GM12801 (cell line): ENCODE data around the gene MBOAT2.

Experiments
- TF ChIP-seq, protein P1 (sequence below): IDR thresholded peaks from one replicate; pipeline ENCODE4 v1.5.1; 2011; ENCODE audit warnings: control low read depth; ENCODE audit not compliant: insufficient read length; ENCODE audit errors: extremely low read depth

MBOAT2 gene

GRCh38 chr2:8805278-8806210 is 197.9 kb downstream of the MBOAT2 start:
- TF ChIP-seq, protein P1, sequence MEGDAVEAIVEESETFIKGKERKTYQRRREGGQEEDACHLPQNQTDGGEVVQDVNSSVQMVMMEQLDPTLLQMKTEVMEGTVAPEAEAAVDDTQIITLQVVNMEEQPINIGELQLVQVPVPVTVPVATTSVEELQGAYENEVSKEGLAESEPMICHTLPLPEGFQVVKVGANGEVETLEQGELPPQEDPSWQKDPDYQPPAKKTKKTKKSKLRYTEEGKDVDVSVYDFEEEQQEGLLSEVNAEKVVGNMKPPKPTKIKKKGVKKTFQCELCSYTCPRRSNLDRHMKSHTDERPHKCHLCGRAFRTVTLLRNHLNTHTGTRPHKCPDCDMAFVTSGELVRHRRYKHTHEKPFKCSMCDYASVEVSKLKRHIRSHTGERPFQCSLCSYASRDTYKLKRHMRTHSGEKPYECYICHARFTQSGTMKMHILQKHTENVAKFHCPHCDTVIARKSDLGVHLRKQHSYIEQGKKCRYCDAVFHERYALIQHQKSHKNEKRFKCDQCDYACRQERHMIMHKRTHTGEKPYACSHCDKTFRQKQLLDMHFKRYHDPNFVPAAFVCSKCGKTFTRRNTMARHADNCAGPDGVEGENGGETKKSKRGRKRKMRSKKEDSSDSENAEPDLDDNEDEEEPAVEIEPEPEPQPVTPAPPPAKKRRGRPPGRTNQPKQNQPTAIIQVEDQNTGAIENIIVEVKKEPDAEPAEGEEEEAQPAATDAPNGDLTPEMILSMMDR = no peak

DNA sequence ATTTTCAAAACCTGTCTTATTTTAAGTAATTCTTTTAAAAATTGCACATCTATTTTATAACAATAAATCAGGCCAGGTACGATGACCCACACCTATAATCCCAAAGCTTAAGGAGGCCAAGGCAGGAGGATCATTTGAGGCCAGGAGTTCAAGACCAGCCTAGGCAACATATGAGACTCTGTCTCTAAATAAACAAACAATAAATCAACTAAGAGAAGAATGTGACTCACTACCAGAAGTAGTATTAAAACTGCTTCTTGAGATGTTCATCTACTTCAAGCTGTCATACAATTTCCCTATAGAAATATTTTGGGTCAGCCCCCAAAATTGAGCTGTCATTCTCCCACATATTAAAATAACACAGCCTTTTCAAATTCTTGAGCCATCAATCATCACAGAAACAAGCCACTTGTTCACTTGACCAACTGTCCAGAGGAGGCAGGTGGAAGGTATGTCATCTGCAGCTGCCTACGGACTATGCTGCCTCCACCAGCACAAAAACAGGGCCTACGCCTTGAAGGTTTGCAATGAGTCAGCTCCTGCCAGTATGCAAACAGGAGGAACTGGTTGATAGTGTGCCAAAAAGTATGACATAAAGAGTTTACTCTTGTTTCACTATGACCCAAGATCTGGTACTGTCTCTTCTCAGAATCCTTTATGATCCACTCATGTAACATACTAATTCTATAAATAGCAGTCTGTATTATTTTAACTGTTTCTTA is 199.7 kb downstream of the MBOAT2 start:
- TF ChIP-seq, protein P1 = no peak

- TF ChIP-seq, protein P1 = no peak
These were observed 200.7 kb downstream of the MBOAT2 start for GRCh38 chr2:8802741-8803140.
